HG02642 (cell line): ENCODE results near the gene E2F3.

Experiments
- ATAC-seq: cut with Tn5 transposase; IDR thresholded peaks from one replicate; pipeline ENCODE4 v1.9.1; 2021; ENCODE audit warnings: mild to moderate bottlenecking; ENCODE audit not compliant: unreplicated experiment, poor library complexity

The E2F3 gene

DNA sequence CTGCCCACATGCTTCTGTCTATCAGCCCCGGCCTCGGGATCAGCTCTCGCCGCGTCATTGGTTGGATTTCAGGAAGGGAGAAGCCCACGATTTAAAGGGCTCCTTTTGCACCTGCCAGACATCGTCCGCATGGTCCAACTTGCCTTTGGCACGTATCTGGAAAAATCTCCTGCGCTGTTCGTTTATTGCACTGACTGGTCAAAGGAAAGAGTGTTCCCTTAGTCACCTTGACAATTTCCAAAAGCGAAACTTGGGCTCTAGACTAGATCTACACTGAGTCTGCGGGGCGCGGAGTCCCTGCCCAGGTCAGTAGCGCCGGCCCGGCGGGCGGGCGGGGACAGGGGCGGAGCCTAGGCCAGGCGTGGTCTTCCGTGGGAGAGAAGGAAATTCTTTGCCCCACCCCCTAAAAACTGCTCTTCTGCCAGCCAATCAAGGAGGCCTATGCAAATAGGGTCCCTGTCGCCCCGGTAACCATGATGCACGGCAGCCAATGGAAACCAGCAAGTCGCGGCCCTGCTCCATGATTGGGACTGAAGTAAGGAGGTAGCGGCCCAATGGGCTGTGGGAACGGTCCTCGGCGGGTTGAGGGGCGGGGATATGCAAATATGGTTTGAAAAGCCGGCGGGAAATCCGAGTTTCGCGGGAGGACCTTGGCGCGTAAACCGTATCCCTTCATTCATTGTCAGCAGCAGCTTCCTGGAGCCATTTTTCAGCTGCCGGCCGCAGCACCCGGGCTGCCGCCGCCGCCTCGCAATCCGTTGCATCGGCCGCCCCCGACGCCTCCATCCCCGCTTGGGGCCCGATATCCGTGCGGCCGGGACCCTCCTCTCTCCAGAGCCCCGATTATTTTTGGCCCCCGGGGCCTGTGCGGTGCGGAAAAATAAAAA, at the start of gene E2F3:
Gene E2F3 (plus strand): TSS at position 675 of the 887 bp plus-strand sequence. CDS start 354 bp downstream, outside the sequence.
- peak; percentile 88 for ATAC-seq

DNA sequence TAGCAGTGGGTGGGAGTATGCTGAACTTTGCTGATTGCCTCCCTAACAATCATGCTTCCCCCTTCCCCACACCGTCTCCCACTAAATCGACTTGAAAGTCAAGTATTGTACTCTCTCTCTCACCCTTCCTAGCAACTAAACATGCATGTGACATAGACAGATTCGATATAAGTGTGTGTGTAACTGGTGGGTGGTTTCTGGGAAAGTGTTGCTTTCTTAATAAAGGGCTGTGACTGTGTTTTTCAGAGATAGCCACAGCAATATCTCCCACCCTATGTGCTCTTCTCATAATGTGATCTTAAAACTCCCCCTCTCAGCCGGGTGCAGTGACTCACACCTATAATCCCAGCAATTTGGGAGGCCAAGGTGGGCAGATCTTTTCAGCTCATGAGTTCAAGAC, 49.3 kb upstream of the E2F3 start:
- ATAC-seq: no peak

DNA sequence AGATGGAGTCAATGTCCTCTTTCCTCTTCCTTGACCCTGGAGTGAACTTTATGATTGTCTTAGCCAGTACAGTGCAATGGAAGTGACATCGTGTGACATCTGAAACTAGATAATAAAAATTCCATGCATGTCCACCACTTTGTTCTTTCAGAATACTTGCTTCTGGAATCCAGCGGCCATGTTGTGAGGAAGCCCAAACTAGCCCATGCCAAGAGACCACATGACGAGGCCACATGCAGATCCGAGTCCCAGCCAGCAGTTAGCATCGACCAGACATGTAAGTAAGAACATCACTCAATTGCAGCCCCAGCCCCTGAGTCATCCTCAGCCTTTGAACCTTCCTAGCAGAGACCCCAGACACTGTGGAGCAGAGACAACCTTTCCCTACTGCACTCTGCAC, 48.5 kb upstream of the E2F3 start:
- no peak for ATAC-seq

DNA sequence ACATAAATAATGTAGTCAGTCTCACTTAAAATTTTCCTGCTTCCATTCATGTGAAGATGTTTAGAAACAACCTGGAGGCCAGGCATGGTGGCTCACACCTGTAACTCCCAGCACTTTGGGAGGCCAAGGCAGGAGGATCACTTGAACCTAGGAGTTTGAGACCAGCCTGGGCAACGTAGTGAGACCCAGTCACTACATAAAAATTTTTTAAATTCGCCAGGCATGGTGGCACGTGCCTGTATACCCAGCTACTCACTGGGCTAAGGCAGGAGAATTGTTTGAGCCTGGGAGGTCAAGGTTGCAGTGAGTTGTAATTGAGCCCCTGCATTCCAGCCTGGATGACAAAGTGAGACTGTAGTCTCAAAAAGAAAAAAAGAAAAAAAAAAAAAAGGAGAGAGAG, 47.3 kb upstream of the E2F3 start:
- no peak for ATAC-seq

DNA sequence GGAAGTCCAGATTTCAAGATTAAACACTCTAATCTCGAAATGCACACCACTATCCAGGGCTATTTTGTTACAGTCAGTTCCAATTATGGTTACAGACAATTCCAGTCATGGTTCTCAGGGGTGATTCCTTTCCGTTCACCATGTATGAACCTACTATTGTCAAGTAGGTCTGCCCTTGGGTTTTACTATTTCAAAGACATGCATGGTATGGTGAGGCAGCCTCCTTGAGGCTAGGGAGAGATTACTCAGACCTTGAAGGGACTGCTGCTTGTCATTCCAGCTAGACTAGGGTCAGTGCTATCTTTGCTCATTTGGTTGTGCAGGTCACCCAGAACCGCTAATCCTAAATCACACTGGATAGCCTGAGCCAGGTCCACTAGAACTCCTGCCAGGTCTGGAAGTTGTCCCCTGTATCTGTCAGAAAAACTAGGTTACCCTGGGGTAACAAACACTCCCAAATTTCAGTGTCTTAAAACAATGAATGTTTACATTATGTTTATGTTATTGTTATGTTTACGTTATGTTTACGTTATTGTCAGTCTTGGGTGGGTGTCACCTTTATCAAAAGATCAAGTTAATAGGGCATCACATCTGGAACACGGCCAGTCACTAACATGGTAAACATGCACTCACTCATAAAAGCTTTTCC, 41.1 kb upstream of the E2F3 start:
- no peak for ATAC-seq

DNA sequence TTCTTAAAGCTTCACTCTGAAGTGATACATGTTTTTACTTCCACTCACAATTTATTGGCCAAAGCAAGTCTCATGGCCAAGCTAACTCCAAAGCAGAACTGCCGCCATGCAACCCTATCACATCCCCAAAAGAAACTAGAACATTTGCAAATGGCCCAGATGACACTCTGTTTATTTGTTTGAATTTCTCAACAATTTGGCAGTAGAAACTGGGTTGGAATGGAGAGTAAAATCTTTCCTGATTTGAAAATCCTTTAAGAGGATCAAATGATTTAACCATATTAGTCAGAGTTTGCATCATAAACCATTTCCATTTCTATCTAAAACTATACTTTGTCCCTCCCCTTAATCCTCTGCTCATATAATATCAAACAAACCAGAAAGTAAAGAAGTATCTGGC, 39.1 kb upstream of the E2F3 start:
- no peak for ATAC-seq

DNA sequence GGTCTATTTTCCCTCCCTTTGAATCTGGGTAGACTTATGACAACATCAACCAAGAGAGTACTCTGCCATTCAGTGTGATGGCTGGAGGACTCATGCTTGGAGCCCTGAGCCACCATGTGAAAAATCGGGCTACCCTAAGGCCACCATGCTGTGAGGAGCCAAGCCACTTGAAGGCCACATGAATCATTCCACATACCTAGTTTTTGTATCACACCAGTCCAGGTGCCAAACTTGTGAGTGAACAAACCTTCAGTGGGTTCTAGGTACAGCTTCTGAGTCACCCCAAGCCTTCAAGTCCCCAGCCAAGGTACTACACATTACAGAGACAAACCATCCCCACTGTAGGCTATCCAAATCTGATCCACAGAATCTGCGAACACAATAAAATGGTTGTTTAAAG, 37.4 kb upstream of the E2F3 start:
- ATAC-seq: no peak

DNA sequence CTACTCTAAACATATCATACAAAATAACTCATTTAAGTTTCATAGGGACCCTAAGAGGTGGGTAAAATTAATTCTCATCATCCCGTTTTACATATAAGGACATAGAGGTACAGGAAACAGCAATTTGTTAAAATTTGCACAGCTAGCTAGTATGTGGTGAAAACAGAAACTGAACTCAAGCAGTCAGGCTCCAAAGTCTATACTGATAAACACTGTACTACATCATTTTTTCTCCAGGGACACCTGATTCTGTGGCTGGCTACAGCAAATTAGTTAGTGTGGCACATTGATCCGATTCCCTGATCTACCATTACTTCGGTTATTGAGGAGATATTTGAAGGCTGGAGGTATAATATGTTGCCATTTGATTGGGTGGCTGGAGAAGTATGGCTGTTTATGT, 36.2 kb upstream of the E2F3 start:
- no peak for ATAC-seq

DNA sequence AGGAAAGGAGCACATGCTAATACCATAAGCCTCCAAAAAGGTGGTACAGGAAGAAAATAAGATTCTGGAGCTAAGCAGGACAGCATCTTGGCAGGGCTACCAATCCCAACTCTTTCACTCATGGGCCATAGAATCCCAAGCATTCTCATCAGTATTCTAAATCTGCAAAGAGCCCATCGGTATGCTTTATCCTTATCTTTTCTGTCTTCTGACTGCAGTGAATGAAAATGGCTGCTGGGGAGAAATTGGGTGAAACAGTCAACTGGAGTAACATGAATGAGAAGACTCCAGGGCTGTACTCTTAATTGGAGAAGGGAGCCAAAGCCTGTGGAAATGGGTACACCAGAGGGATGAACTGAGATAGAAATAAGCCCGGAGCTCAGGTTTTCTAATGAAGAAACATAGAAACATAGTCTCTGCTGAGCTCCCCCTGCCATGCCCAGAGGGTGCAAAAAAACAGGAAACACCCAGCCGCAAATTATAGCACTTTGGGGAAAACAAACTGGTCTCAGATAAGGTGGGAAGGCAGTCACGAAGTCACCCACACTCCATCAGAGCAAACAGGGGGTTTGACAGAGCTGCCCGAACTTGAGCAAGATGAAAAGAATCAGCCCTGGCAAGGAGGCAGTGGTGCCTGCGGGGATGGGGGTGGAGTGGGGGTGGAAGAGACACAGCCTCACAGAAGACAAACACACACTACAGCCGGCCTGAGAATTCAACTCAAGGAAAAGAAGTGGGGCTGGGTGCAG, 35.4 kb upstream of the E2F3 start:
- ATAC-seq: no peak

DNA sequence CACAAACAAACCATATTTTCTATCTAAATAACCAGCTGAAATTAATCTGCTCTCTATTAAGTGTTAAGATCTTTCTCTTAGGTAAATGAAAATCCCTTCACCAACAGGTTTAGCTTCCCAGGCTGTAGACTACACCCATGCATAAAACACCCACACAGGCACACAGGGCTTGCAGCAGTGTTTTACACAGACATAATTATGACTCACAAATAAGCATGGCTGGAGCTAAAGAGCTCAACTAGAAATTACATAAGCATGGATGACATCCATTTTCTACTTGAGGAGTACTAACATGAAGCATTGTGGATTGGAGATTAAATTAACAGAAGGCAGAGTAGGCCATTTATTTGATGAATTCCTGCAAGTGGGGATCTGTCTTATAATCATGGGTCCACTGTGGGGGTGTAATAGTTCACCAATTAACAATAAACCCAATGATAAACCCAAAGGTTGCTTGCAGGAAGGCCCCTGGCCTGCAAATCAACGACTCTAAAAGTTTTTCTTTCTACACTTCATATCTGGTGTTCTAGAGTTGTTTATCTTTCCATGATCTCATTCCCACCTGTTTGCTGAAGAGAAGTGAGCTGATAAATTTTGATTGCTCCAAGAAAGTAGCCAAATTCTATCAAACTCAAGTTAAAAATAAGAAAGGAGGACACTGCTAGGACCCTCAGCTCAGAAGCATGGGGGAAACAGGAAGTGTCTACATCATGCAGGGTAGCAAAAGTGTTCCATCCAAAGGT, 33.8 kb upstream of the E2F3 start:
- no peak for ATAC-seq

DNA sequence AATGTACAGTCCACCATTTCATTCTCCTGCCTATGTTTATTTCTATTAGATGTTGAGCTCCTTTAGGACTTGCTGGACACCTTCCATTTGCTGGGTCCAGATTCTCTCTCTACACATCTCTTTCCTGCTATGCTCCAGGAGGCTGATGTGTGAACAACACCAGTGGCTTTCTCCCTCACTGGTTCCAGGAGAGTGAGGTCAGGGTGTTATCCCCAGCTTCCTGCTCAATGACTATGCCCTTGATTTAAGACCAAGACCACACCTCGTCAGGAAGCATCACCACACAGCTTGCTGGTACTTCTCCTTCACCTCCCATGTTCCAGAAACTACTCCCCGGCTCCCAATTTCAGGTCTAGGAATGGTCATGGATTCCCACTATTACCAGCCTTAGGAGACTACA, 31.3 kb upstream of the E2F3 start:
- ATAC-seq: no peak

DNA sequence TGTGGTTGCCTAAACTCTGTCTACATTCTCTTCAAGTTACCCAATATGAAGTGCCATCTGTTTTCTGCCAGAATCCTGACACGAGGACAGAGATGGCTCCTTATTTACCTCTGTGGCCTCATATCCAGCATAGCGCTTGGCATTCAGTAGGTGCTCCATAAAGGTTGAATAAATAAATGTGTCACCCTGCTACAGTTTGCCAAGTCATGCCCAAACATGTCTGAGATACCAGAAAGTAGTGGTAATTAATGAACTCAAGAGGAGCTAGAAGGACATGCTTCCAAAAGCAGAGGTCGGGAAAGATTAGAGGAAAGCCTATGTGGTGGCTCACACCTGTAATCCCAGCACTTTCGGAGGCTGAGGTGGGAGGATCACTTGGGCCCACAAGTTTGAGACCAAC, 30.9 kb upstream of the E2F3 start:
- ATAC-seq: no peak

DNA sequence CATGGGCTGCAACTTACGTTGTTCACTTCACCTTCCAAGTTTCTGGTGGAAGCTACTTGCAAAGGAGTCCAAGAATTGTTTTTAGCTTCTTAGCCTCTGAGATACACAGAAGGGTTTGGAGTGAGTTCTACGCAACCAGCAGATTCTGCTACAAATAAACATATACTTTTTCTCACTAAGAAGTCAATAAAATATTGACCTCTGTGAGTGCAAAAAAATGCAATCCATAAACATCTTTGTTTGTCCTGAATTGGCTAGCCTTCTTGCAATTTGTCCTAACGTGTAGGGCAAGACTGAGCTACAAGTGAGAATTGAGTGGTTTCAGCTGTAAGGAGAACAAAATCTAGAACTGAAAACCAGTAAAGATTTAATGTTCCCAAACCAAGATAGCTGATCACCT, 26.2 kb upstream of the E2F3 start:
- no peak for ATAC-seq

DNA sequence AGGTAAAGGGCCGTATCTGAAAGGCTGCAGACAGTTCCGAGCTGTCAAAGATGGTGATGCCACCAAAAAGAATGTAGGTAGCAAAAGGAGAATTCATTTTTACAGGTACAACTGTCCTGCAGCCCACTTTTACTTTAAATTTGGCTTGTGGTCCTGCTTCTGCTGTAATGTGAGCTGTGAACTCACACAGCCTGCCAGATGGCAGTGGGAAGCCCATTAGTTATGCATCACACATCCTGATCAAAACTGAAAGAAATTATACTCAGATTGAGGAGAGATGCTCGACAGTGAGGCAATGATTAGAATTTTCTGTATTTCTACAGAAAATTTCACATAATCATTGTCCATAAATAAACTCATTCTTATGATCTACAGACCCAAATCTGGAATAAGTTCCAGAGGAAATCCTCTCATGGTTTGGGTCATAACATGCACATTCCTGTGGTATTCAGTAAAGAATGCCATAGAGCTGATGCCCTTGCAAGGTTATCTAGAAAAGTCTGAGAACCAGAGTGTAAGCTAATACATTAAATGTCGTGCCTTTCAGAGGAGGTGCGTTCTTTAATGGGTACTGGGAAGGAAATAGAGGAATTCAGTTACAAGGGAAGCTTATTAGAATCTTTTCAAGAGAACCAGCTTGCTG, 23.9 kb upstream of the E2F3 start:
- ATAC-seq: no peak

DNA sequence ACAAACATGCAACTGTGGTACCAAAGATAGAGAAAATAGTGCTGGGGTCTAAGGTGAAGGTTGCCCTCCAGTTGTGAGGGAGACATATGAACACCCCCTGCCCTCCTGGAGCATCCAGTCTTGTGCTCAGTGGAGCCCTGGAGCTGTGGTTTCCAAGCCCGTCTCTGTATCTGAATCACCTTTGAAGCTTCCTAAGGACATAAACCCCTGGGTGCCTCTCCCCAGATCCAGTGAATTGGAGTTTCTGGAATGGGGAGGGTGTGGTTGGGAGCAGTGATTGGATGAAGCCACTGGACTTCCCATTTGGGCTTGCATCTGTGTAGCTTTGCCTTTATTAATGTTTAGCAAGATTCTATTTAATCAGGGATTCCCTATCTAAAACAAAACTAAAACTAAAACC, 22.4 kb upstream of the E2F3 start:
- no peak for ATAC-seq

DNA sequence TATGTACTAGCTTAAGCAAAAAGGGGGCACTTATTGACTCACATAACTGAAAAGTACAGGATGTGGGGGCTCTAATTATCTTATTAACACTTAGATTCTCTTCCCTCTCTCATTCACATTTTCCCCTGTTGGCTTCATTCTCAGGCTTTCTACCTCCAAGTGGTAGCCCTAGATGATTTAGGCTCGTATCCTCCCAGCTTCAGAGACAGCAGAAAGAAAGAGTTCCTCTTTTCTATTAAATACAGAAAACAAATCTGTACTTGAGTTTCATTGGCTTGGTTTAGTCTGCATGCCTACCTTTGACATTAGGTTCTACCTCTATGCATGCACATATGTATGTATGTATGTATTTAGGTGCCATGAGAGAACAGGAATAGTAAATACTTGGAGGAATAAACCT, 15.5 kb upstream of the E2F3 start:
- ATAC-seq: no peak

DNA sequence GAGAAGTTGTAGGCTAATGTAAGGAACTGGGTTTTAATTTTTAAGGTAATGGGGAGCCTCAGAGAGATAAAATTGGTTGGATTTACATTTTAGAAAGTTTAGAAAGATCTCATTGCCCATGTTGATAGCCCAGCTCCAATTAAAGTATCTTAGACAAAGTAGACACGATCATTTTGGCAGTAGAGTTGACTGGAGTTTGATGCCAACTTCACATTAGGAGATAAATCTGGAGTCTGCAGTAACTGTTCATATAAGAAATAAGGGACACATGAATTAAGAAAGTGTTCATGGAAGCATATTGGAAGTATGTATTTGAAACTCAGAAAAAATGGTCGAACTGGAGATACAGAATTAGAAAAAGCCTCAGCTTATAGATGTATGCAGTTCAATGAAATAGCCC, 12.6 kb upstream of the E2F3 start:
- ATAC-seq: no peak

DNA sequence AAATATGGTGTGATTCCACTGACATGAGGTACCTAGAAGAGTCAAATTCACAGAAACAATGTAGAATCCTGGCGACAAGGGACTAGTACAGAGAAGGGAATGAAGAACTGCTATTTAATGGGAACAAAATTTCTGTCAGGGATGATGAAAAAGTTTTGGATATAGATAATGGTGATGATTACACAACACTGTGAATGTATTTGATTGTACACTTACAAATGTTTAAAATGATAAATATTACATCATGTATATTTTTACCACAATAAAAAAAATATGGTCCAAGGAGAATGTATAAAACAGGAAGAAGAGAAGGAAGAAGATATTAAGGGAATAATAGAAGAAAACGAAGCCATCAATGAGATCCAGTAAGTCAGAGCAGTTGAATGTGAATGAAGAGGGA, 8.4 kb upstream of the E2F3 start:
- no peak for ATAC-seq

DNA sequence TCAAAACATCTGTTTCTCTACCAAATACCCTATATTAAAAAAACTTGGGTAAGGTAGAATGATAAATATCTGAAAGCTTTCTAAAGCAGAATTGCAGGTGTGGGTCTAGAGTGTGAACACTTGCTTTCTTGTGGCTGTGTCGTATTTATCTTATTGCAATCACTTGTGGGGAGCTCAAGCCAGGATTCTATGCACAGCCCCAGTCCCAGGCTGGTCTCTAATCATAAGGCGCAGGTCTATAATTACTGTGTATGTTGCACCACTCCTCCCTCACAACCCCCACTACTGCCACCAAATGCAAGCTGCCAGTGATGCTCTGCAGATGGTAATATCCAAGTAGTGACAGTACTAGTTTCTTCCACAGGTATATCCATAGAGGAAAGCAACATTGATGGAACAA, 2.2 kb upstream of the E2F3 start:
- ATAC-seq: no peak
